T-helper 2 cell treated with Interferon-gamma antibody and Interleukin-4, amounts not matched to agents 5 μg/mL and 100 μg/mL, for 36 hours (primary cell): ENCODE measurements around the gene QKI.

Experiments
- DNase-seq: peaks from one replicate; pipeline ENCODE4 v3.0.0; 2021; ENCODE audit warnings: low spot score
- H3K27ac Mint-ChIP-seq: one replicate; pipeline ENCODE4 v1.8.0; 2021; ENCODE audit warnings: mild to moderate bottlenecking, mixed read lengths
- H3K27me3 Mint-ChIP-seq: one replicate; pipeline ENCODE4 v1.8.0; 2021; ENCODE audit warnings: low read depth, mixed read lengths
- H3K36me3 Mint-ChIP-seq: one replicate; pipeline ENCODE4 v1.8.0; 2021; ENCODE audit warnings: low read depth, mixed read lengths
- H3K4me1 Mint-ChIP-seq: one replicate; pipeline ENCODE4 v1.8.0; 2021; ENCODE audit warnings: low read depth, mixed read lengths
- H3K4me3 Mint-ChIP-seq: one replicate; pipeline ENCODE4 v1.8.0; 2022; ENCODE audit warnings: mild to moderate bottlenecking, moderate library complexity, mixed read lengths
- H3K9me3 Mint-ChIP-seq: one replicate; pipeline ENCODE4 v1.8.0; 2021; ENCODE audit warnings: mixed read lengths

Gene QKI

GRCh38 chr6:163483107-163483506, 68.6 kb downstream of the QKI start:
- no peaks in the 10 kb centered on the region for H3K27me3 Mint-ChIP-seq
- H3K27ac Mint-ChIP-seq, result no peak overlapping the region
- H3K4me1 Mint-ChIP-seq, result peaks cover 1% of the 10 kb centered on the region
- no peak for DNase-seq
- H3K36me3 Mint-ChIP-seq, result peaks cover 9% of the 10 kb centered on the region
- H3K4me3 Mint-ChIP-seq, result no peak overlapping the region
- no peaks in the 10 kb centered on the region for H3K9me3 Mint-ChIP-seq

GRCh38 chr6:163485388-163485851, 70.9 kb downstream of the QKI start:
- peaks cover 5% of the 10 kb centered on the region for H3K36me3 Mint-ChIP-seq

DNA sequence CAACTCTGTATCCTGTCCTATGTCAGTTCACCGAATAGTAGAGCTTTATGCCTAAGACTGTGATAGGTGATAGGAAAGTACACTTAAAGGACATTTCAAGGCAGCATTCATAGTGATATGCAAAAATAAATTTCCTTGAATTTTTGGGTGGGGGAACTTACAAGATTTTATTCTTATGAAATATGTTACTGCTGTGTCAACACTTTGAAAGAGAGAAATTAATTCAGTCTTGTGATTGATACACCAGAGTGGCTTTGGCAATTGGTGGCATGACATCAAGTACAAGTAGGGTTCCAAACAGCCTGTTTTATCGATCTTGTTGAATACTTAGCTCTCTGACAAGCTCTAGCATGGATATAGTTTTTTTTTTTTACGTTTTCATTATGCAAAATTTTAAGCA, 72.3 kb downstream of the QKI start:
- Mint-ChIP-seq H3K27me3 (no peaks in the 10 kb centered on the region), H3K4me1 (peaks cover 13% of the 10 kb centered on the region), H3K27ac (no peak overlapping the region), H3K36me3 (peaks cover 2% of the 10 kb centered on the region), H3K4me3 (no peak overlapping the region), H3K9me3 (no peaks in the 10 kb centered on the region)
- no peak for DNase-seq

More at GRCh38 chr6:163485388-163485851, 70.9 kb downstream of the QKI start:
- Mint-ChIP-seq H3K9me3 (no peaks in the 10 kb centered on the region), H3K27me3 (no peaks in the 10 kb centered on the region), H3K4me3 (no peak overlapping the region), H3K27ac (no peak overlapping the region), H3K4me1 (peaks cover 8% of the 10 kb centered on the region)
- DNase-seq, result no peak

GRCh38 chr6:163487606-163488005, 73.1 kb downstream of the QKI start:
- H3K4me1 Mint-ChIP-seq, result peaks cover 13% of the 10 kb centered on the region
- H3K27ac Mint-ChIP-seq, result no peak overlapping the region

GRCh38 chr6:163489584-163489983, 75.1 kb downstream of the QKI start:
- H3K36me3 Mint-ChIP-seq, result no peaks in the 10 kb centered on the region
- H3K4me1 Mint-ChIP-seq, result peaks cover 13% of the 10 kb centered on the region
- DNase-seq, result no peak
- H3K4me3 Mint-ChIP-seq, result no peak overlapping the region
- no peak overlapping the region for H3K27ac Mint-ChIP-seq
- H3K9me3 Mint-ChIP-seq, result no peaks in the 10 kb centered on the region
- no peaks in the 10 kb centered on the region for H3K27me3 Mint-ChIP-seq

More at GRCh38 chr6:163487606-163488005, 73.1 kb downstream of the QKI start:
- H3K36me3 Mint-ChIP-seq, result peaks cover 2% of the 10 kb centered on the region
- DNase-seq, result no peak
- H3K27me3 Mint-ChIP-seq, result no peaks in the 10 kb centered on the region
- no peak overlapping the region for H3K4me3 Mint-ChIP-seq
- H3K9me3 Mint-ChIP-seq, result no peaks in the 10 kb centered on the region

- Mint-ChIP-seq H3K27me3 (no peaks in the 10 kb centered on the region), H3K27ac (no peak overlapping the region), H3K9me3 (no peaks in the 10 kb centered on the region), H3K36me3 (no peaks in the 10 kb centered on the region), H3K4me1 (peaks cover 11% of the 10 kb centered on the region), H3K4me3 (peak overlapping the region; percentile 21)
- no peak for DNase-seq
Observed at GRCh38 chr6:163490826-163491577, 76.5 kb downstream of the QKI start.

DNA sequence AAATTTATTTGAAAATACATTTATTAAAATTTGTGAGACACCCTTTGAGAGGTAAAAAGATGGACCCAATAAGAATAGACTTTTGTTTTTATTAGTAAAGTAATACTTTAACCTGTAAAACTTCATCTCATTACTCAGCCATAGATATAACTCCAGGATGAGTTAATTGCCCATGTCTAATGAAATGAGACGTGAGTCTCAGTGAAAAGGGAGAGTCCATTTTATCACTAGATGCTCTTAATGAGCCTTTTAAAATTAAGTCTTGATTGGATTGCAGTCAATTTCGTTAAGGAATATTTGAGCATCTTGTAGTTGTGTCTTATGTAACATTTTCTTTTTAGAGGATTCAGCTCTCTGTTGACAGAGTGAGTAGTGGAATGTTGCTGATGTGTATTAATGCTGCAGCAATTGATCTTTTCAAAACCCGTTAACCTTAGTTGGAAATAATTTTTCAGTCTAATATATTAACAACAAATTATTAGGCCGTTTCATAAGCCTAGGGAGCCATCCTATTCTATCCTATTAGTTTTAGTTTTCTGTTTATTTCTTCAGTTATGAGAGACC, 77.3 kb downstream of the QKI start:
- no peak for DNase-seq
- Mint-ChIP-seq H3K4me3 (no peak overlapping the region), H3K36me3 (no peaks in the 10 kb centered on the region), H3K9me3 (no peaks in the 10 kb centered on the region), H3K27me3 (no peaks in the 10 kb centered on the region), H3K27ac (no peak overlapping the region), H3K4me1 (peaks cover 11% of the 10 kb centered on the region)

DNA sequence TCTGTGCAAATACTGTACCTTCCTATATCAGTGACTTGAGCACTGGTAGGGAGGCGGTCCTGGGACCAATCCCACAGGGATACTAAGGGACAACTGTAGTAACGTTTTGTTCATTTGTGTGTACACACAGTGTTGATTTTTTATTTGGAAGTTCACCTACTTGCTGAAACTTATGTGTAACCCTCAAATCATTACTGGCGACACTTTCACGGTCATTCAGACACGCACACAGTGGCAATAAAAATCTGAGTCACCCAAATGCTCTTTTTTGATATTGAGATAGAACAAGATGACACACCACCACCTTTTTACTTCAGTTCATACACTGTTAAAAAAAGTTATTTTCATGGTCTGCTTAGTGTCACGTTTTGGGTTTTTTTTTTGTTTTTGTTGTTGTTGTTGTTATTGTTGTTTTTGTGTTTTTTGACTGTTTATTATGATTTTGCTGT, 79.8 kb downstream of the QKI start:
- peaks cover 8% of the 10 kb centered on the region for H3K4me1 Mint-ChIP-seq
- no peak for DNase-seq
- no peak overlapping the region for H3K27ac Mint-ChIP-seq
- H3K36me3 Mint-ChIP-seq, result peaks cover 3% of the 10 kb centered on the region
- H3K4me3 Mint-ChIP-seq, result no peak overlapping the region
- no peaks in the 10 kb centered on the region for H3K27me3 Mint-ChIP-seq
- peaks cover 6% of the 10 kb centered on the region for H3K9me3 Mint-ChIP-seq

DNA sequence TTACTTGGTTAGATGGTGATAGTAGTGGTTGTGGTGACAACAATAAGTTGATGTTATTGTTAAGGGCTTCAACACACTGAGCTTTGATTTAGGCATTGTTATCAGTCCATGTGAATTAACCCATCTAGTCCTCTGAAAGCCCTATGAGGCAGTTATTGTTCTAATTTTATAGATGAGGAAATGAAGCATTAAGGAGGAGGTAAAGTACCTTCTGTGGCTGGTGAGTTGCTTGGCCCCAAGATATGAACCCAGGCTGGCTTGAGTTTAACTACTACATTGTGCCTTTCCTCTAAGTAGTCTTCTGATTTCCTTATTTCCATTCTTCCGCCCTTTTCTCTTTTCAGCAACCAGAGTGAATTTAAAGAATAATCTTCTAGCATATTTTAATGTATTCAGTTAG, 81.7 kb downstream of the QKI start:
- no peak overlapping the region for H3K4me3 Mint-ChIP-seq
- H3K36me3 Mint-ChIP-seq, result peaks cover 7% of the 10 kb centered on the region
- H3K27me3 Mint-ChIP-seq, result no peaks in the 10 kb centered on the region
- H3K27ac Mint-ChIP-seq, result no peak overlapping the region
- peaks cover 11% of the 10 kb centered on the region for H3K9me3 Mint-ChIP-seq
- no peak for DNase-seq
- H3K4me1 Mint-ChIP-seq, result peaks cover 2% of the 10 kb centered on the region

DNA sequence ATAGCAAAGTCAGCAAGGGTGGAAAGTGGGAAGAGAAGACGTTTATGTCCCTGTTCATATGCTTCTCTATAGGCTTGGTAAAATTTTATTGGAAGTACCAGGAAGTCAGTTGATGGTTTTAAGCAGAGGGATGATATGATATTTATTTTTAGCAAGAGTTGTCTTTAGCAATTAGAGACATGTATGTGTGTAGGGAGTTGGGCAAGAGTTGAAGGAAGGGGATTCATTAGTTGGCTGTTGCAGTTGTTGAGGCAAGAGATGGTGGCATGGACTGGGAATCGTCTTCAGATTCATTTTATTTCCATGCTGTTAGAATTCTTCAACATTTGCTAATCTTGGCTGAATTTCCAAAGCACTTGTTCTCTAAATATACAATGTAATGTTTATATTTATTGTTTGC, 85.6 kb downstream of the QKI start:
- H3K36me3 Mint-ChIP-seq, result peaks cover 18% of the 10 kb centered on the region
- H3K27me3 Mint-ChIP-seq, result no peaks in the 10 kb centered on the region
- H3K27ac Mint-ChIP-seq, result no peak overlapping the region
- no peak for DNase-seq
- H3K9me3 Mint-ChIP-seq, result peaks cover 39% of the 10 kb centered on the region
- peaks cover 7% of the 10 kb centered on the region for H3K4me1 Mint-ChIP-seq
- H3K4me3 Mint-ChIP-seq, result no peak overlapping the region

DNA sequence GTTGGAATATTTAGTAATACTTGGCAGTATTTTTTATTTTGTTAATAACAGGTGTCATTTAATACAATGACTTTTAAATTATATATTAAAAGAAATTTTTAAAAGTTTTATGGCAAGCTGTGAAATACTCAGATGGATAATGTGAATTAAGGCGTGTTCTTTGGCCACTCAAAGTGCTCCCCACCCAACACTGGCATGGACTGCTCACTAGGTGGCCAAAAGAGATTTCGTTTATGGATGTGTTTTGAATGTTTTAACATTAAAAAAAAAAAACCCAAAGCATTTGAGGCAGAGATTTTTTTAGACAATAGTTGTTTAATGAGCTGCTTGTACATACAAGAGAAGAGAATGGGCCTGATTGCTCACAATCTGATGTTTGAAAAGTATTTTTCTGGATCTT, 86.5 kb downstream of the QKI start:
- H3K36me3 Mint-ChIP-seq, result peaks cover 25% of the 10 kb centered on the region
- H3K4me3 Mint-ChIP-seq, result no peak overlapping the region
- H3K9me3 Mint-ChIP-seq, result peaks cover 47% of the 10 kb centered on the region
- DNase-seq, result no peak
- H3K27ac Mint-ChIP-seq, result no peak overlapping the region
- H3K27me3 Mint-ChIP-seq, result no peaks in the 10 kb centered on the region
- H3K4me1 Mint-ChIP-seq, result peaks cover 7% of the 10 kb centered on the region

- no peak overlapping the region for H3K4me3 Mint-ChIP-seq
- no peak overlapping the region for H3K27ac Mint-ChIP-seq
- H3K27me3 Mint-ChIP-seq, result no peaks in the 10 kb centered on the region
- no peak for DNase-seq
- H3K36me3 Mint-ChIP-seq, result peaks cover 26% of the 10 kb centered on the region
- peaks cover 49% of the 10 kb centered on the region for H3K9me3 Mint-ChIP-seq
- H3K4me1 Mint-ChIP-seq, result peaks cover 7% of the 10 kb centered on the region
Observed at GRCh38 chr6:163501439-163501838, 86.9 kb downstream of the QKI start.

- H3K9me3 Mint-ChIP-seq, result peaks cover 56% of the 10 kb centered on the region
- peaks cover 4% of the 10 kb centered on the region for H3K4me1 Mint-ChIP-seq
- H3K27ac Mint-ChIP-seq, result no peak overlapping the region
- DNase-seq, result no peak
- no peak overlapping the region for H3K4me3 Mint-ChIP-seq
- H3K36me3 Mint-ChIP-seq, result peaks cover 36% of the 10 kb centered on the region
- H3K27me3 Mint-ChIP-seq, result no peaks in the 10 kb centered on the region
Observed at GRCh38 chr6:163504984-163505640, 90.6 kb downstream of the QKI start.

- H3K27ac Mint-ChIP-seq, result no peak overlapping the region
- DNase-seq, result no peak
- no peaks in the 10 kb centered on the region for H3K27me3 Mint-ChIP-seq
- peaks cover 46% of the 10 kb centered on the region for H3K9me3 Mint-ChIP-seq
- H3K4me3 Mint-ChIP-seq, result no peak overlapping the region
- H3K36me3 Mint-ChIP-seq, result peaks cover 35% of the 10 kb centered on the region
- H3K4me1 Mint-ChIP-seq, result peaks cover under 1% of the 10 kb centered on the region
Observed at GRCh38 chr6:163507965-163508364, 93.4 kb downstream of the QKI start.
